Stimulated activated CD4-positive, alpha-beta T cell treated with anti-CD3 and anti-CD28 coated beads, Interleukin-4, amount 100 ng/mL, for 24 hours (primary cell): ENCODE data around the gene FLNB.
"Not testable (repeated sequence)": the region's sequence is repeated elsewhere in the genome, so short reads cannot be mapped to it uniquely, and the experiment has no call there.

ENCODE experiments used
- DNase-seq: peaks from one replicate; pipeline ENCODE4 v3.0.0-alpha.2; 2020

The FLNB gene

DNA sequence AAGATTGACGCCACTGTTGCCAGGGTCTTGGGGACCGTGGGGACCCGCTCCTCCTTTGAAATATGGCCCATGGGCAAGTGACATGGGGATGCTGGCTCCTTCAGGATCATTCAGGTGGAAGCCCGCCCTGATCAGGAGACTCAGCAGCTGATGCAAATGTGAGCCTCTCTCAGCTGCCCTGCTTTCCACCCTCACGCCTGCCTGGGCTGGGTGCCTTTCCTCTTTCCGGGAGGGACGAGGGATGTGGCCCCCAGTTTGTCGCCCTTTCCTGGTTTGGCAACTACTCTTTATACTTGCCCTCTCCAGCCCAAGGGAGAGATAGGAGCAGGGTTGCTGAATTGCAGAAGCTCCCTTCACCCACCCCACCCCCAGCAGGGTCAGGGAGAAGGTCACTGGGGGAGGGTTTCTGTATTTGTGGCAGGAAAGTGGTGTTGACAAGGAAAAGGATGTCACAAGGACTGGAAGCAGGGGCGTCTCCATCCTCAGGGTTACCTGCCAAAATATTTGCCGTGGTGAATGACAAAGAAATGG lies 180.8 kb downstream of the FLNB start:
- no peak for DNase-seq

DNA sequence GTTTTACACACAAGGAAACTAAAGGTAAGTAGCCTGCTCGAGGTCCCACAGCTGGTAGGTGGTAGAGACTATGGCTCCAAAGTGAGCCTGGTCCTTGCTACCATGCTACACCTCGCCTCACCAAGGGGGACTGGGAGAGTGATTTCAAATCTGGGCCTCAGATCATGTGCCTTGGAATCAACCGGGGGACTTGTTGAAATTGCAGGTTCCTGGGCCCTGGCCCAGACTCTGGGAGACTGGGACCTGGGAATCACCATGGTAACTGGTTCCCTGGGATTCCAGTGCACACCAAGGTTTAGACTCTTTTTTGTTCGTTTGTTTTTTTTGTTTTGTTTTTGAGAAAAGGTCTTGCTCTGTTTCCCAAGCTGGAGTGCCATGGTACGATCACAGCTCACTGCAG lies 181.5 kb downstream of the FLNB start:
- DNase-seq: no peak

DNA sequence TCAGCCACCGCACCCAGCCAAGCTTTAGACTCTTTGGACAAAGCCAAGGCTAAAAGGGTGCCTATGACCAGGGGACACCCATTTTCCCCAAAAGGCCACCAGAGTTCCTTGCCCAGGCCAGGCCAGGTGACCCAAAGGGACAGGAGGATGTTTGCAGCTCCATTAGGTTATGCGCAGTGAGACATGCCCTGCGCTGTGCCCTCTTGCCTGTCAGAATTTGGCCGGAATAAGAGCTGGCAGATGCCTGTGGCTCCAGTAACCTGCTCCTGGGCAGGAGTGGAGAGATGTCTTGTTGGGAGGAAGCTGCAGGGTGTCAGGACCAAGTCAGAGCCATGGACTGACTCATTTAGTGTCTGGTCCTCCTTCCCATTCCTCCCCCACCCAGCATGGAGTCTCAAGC lies 182.1 kb downstream of the FLNB start:
- DNase-seq: no peak

DNA sequence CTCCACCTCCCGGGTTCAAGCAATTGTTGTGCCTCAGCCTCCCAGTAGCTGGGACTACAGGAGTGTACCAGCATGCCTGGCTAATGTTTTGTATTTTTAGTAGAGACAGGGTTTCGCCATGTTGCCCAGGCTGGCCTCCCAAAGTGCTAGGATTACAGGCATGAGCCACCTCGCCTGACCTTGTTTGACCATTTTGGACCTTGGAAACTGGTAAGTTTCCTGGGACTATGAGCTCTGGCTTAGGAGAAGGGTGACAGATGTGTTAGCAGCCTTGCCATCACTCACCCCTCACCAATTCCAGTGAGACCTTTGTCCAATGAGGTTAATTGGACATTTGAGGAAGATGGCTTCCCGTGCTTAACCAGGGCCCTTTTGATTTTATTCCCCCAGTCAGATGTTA lies 182.7 kb downstream of the FLNB start:
- DNase-seq: no peak

DNA sequence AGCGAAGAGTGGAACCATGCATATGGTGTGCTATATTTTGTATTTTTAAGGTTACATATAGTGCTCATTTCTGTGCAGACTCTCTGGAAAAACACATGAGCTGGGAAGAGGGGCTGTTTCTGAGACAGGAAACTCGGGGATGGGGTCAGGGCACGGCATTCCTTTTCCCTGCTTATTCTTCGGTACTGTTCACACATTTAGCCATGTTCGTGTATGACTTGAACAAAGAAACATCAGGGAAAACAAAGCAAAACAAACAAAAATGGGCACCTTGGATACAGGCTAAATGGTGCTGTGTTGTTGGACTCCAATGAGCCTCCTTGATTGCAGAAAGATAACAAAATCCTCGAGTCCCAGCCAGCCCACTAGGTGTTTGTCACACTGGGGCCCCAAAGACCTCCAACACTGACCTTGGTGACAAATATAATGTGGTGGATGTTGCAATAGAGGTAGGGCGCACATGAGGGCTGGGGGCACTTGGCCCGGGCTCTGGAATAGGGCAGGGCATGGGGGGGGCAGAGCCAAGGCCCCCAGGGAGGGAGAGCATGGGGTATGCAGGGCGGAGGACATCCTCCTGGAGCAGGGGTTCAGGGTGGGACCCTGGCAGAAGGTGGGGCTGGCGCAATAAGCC lies 183.3 kb downstream of the FLNB start:
- no peak for DNase-seq

DNA sequence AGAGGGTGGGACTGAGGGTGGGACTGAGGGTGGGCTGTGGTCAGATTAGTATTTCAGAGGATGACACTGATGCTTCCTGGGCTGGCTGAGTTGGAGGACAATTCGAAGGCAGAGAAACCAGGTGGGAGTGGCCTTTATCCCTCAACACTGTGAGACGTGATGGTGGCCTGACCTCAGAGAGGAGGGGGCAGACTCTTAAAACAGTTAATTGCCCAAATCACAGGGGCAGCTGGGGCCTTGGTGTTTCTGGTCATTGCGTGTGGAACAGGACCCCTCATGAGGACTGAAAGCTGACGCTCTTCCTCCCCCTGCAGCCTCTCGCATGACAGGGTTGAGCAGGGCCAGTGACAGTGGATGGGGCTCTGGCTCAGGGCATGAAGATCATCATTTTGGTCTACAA lies 183.8 kb downstream of the FLNB start:
- DNase-seq: no peak

DNA sequence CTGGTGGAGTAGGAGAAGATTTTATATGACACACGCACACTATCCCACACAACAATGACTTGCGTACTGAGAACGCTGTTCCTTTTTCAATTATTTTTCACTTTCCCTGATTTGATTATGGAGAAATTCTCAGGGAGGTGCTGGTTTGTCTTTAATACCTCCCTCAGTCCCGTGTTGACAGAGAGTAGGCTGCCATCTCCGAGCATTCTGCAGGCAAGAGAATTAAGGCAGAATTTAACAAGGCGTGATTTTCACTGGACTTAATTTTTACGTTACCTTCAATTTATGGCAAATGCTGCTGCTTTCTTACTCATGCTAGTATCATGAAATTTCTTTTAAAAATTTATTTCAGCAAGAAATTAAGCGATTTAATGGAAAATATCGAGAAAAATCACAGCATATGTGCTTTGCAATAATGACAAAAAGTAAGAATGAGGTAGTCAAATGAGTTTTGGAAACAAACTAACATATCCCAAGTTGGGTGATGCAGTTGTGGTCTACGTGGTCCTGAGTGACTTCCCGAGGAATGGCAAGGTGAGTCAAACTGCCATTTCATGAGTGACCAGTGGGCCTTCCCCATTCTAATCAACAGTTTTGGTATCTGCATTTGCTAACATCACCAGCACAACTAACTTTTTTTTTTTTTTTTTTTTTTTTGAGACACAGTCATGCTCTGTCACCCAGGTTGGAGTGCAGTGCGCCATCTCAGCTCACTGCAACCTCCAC lies 185.6 kb downstream of the FLNB start:
- DNase-seq: no peak

DNA sequence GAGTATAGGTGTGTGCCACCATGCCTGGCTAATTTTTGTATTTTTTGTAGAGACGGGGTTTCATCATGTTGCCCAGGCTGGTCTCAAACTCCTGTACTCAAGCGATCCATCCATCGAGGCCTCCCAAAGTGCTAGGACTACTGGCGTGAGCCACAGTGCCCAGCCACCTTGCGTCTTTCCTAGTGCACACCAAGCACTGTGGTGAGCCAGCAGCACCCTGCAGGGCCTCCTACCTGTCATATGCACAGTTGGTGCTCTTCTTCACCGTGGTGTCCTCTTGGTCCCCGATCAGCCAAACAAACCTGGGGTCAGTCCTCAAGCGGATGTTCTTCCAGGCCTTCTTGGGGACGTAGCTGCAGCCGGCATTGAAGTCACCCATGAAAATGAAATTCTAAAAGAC lies 189.4 kb downstream of the FLNB start:
- DNase-seq: no peak

DNA sequence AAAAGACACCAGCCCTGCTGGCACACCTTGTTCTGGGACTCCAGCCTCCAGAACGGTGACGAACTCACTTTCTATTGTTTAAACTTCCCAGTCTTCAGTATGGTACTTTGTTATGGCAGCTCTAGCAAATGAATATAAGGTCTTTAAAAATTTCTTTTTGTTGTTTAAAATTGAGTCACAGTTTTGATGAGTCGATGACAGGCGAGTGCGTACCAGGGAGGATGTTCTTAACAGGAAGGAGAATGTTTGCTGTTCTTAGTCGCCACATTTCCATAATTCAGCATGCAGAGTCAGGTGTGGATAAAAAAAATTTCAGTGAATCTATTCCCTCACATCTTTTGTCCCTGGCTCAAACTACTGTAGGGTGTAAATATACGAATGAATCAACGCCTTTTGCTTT lies 190.1 kb downstream of the FLNB start:
- no peak for DNase-seq

DNA sequence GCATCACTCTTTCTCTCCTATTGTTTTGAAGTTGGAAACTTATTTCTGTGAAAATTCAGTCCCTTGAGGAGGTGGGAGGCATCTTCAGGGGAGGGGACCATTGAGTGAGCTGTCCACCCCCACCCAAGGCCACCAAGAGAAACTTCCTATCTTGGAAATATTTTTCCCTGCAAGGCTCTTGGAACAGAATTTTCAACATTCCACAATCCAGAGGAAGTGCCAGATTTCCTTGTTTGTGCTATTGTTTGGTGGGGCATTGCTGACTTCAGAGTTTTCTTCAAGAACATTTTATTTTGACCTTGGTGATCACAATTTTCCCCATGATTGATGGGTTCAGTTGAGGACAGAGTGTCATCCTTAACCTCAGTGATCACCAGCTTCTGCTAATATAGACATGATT lies 190.6 kb downstream of the FLNB start:
- DNase-seq: no peak

DNA sequence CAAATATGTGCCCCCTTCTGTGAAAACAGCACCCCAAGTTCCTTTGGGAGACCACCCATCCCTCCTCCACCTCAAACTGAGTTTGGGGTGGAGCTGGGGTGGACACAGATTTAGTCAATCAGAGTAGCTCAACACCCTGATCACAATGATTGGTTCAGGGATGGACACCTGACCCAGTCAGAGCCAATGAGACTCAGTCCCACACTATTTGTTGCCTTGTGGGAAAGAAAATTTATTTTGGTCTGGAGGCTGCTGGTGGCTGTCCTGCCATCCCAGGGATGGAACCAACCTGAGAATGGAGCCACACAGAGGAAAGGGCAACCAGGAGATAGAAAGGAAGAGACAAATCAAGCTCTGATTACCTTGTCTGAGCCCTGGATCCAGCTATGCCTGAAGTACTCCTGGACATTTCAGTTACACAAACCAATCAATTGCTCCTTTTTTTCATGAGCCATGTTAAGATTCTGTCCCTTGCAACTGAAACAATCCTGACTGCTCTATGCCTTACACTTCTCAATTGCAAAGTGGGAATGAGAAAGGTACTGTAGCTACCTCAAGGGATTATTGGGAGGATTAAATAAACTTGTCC lies 192.0 kb downstream of the FLNB start:
- DNase-seq: no peak

DNA sequence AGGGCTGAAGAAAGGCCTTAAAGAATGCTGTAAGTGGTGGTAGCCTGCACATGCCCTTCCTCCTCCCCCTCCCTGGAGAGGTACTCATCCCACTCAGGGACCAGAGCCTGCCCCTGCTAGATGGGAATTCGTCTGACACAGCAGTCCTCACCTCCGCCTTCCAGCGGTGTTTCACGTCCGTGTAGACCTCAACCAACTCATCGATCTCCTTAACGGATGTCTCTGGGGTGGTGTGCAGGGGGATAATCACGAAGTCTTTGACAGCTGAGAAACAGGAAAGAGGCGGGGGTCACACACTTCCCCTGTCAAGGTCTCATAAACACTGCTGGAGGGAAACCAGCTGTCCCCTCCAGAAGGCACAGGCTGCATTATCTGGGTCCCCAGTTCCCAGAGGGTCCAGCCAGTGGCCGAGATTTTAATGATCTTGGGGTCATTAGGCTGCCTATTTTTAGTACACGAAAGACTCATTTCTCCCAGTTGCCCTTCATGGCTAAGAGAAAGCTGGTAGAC lies 192.7 kb downstream of the FLNB start:
- DNase-seq: no peak

DNA sequence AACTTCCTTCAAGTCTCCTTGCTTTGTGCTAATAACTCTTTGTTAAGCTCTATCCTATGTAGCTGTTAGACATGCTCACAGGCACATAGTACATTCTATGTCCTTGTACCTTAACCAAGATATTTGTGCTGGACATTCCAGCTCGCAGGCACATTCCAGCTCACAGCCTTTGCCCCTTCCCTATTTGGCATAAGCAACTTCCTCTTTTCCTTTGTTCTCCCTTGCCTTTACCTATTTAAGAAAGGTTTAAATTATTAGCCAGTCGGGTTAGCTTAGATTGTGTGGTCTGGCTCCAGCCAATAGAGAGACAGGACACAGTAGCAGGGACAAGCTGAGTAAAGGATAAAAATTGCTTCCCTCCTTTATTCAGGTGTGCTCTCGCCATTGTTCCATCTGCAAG lies 193.2 kb downstream of the FLNB start:
- DNase-seq: not testable (repeated sequence)

DNA sequence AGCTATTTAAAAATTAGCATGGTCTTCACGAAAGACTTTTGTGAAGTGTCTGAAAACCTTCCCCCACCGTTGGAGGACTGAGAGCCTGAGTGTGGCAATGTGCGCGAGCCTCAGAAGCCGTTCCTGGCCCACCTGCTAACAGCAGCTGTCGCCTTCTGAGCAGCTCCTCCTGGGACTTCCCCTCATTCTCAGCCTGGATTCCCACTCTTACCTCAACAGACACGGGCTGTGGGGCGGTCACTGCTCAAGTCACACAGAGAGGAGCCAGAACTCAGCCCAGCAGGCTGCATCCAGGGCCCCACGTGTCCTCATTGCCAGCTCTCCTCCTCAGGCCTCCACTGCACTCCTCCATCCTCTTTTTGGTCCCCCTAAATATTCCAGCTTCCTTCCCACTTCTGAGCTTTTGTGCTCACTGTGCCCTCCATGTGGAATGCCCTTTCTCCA lies 194.7 kb downstream of the FLNB start:
- no peak for DNase-seq

DNA sequence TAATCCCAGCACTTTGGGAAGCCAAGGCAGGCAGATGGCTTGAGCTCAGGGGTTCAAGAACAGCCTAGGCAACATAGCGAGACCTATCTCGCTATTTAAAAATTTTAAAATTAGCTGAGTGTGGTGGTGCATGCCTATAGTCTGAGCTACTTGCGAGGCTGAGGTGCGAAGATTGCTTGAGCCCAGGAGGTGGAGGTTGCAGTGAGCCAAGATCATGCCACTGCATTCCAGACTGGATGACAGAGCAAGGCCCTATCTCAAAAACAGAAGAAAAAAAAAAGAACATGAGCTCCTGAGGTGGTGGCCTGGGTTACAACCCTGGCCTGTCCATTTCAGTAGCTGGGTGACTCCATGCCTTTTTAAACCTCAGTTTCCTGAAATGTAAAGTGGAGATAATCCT lies 195.3 kb downstream of the FLNB start:
- DNase-seq: no peak

DNA sequence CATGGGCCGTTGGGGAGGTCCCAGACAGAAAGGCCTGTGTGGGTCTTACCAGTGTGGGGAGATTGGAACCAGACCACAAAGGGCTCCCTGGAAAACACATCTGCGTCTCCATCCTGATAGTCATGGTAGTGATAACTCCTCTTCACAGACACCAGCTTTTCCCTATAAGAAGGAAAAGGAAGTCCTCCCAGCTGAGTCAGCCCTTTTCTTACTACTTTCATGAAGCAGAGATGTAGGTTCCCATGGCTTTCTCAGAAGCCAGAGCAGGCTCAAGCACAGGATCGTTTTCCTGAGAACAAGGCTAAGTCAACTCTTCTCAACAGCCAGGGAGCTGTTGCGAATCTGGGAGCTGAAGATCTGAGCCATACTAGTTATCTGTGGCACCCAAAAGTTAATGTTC lies 196.5 kb downstream of the FLNB start:
- DNase-seq: no peak

DNA sequence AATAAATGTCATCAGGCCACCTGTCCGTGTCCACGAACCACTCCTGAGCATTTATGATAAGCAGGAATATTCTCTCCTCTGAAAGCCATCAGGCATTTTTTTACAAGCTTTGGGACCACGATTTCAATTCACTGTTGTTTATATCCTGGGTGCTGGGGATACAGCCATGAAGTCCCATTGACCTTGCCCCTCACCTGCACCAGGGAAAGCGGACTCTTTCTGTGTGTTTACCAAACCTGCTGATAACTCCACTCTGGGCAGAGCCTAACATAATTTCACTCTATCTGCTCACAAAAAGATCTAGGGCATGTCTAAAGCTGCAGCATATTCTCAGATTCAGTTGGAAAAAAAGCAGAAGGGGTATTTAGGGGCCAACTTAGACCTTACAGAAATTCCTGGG lies 197.8 kb downstream of the FLNB start:
- DNase-seq: no peak

DNA sequence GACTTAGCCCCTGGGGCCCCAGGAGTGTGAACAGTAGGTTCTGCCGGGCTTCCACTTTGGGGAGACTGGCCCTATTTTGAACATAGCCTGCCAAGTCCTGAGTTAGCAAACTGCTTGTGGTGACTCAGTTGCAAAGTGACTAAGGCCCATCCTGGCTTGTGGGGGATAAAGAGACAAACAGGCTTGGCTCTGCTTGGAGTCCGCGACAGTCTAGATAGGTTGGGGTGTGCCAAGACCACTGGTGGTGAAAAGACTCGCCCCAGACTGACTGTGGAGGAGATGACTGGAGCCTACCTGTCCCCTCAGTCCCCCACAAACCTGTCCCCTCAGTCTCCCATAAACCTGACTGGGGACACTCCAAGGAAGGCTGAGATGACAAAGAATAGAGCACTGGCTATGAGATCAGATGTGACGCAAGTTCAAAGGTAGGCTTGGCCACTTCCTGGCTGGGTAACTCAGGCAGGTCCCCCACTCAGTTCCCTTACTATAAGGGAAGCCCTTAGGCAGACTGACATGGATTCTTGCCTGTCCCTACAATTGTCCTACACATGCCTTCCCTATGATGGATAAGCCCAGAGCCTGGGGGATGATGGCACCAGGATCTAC lies 198.3 kb downstream of the FLNB start:
- DNase-seq: peak; percentile 17

DNA sequence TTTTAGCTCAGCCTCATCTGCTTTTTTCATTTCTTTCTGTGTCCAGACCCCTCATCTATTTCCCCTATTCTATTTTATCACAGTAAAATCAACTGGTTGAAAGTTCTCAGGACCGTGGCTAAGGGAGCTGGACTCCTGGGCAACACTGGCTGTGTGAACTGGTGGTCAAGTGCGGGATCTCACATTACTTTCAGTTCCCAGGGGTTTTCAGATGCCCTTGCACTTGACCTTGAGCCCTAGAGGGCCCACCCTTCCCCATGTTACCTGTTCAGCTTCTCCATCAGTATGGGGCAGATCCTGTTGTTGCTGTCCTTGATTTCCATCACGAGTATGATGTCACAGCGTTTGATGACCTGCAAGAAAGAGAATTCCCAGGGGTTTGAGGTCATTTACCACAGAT lies 199.7 kb downstream of the FLNB start:
- DNase-seq: no peak

DNA sequence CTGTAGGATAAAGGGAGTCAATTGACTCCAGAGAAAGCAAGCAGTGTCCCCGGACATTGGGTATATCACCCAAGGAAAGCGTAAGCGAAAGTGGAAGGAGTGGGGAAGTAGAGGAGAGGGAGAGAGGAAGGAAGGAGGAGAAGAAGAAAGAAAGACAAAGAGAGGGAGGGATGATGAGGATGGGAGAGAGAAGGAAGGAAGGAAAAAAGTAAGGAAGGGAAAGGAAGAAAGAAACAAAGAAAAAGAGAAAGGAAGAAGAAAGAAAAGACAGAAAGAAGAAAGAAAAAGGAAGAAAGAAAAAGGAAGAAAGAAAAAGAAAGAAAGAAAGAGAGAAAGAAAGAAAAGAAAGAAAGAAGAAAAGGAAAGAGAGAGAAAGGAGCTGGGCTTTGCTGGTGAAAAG lies 201.7 kb downstream of the FLNB start:
- no peak for DNase-seq

DNA sequence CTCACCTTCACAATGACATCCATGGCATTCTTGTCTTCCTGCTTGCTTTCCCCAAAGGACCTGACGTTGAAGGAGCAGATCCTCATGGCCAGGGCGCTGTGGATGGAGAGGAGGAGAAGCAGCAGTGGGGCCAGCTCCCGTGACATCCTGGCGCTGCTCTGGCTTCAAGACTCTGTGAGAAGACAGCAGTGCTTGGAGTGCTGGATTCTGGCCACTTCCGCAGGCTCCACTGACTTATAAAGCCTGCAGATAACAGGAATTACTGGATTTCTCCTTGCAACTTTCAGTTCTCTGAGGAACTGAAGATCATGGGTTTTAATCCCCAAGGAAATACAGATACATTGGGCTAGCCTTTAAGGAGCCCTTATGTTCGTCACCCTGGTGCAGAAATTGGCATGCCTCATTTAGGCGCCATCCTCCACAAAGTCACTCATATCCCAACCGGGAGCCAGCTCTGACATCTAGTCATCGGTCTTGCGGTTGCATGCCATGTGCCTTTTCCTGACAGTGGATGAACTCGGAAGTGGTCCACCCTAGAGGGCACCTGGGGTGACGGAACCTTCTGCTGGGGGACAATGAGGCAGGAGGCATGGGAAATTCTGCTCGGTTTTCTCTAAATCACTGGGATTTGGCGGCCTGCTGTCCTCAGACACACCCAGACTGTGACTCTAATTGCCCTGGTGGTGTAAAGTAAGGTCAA lies 202.7 kb downstream of the FLNB start, which contains the start of gene DNASE1L3:
TSS of gene DNASE1L3 (minus strand) at position 212 of the 700 bp plus-strand sequence. CDS start at position 146, 66 bp downstream.
- DNase-seq: no peak

DNA sequence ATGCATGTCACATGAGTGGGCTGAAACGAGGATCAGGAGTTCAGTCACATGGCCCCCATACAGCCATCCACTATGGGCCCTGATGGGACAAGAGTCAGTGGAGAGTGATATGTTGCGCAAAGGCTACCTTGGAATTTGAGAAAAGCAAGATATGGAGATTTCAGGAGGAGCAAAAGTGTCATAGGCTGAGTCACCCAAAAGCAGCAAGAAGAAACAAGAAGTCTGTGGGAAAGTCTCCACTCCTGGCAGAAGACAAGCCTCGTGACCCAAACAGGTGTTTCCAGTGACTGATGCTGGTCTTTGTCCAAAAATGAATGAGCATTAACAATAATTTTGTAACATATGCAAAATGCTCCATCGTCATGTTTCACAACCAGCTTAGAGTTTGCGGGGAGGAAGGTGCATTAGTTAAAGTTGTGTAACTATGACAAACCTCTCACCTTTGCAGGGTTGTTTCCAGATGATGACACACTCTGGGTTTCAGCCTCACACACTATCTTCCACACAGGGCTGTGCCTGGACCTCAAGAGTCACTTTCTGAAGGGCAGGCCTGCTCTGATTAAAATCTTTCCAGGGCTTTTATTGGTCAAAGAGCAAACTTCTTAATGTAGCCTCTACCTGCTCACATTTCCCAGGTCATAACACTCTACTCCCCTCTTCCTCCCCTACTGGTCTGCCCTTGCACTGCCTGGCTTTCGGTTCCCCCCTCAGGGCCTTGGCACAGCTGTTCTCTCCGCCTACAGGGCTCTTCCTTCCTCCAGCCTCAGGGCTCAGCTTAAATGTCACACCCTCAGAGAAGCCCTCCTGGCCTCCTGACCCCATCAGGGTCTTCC lies 206.5 kb downstream of the FLNB start:
- peak; percentile 45 for DNase-seq
